Measurements from ENCODE around the gene PCGF6. TPM values are rescaled to one million over a fixed set of nuclear protein-coding genes. Genes with fewer than 3 reads are reported as not detected.

Gene PCGF6
- polyA plus RNA-seq, 3 donors from 2014 or later: 7.5 to 11.6 (median 9.1) TPM

DNA sequence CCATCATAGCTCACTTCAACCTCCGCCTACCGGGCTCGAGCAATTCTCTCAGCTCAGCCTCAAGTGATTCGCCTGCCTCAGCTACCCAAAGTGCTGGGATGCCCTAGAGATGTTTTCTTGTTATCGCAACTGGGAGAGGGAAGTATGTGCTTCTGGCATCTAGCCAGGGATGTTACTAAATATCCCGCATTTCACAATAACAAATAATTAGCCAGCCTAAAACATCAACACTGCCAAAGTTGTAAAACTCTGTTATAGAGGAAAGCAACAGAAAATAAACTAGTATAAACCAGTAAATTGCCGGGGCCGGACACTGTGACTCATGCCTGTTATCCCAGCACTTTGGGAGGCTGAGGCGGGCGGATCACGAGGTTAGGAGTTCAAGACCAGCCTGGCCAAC lies 66.8 kb downstream of the PCGF6 start:
- H3K36me3 Mint-ChIP-seq: peaks cover 0 to 1% (median 0%) of the 10 kb centered on the region in 3 donors
- H3K27ac Mint-ChIP-seq: no peak overlapping the region
- H3K9me3 Mint-ChIP-seq: peaks cover 0 to 3% (median 0%) of the 10 kb centered on the region in 6 donors
- H3K4me1 Mint-ChIP-seq: no peaks in the 10 kb centered on the region
- H3K4me3 Mint-ChIP-seq: no peak overlapping the region
- no peak for DNase-seq
- peaks cover 17 to 25% (median 21%) of the 10 kb centered on the region in 3 donors for H3K27me3 Mint-ChIP-seq (ENCODE audit: low read depth in 3 of 3)

DNA sequence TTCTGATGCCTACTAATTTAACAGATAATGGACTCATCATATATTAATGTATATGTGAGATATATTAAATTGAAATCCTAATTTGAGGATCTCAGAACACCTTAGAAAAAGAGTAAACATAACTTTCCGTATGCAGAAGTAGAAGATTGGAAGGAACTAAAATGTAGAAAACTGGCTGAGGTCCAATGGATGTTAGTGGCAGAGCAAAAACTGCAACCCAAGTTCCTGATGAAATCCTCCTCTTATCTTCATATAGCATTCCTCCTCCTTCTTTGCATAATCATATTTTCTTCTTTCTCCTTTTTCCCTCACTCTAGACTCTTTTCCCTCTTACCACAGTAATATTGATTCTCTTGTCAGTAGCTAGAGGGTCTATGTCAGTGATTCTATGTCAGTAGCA lies 68.0 kb downstream of the PCGF6 start:
- Mint-ChIP-seq H3K27ac (no peak overlapping the region), H3K36me3 (peaks cover 0 to 7% (median 0%) of the 10 kb centered on the region in 3 donors), H3K9me3 (peaks cover 0 to 7% (median 3%) of the 10 kb centered on the region in 6 donors), H3K4me3 (no peak overlapping the region), H3K27me3 (ENCODE audit: low read depth in 3 of 3) (peaks cover 22 to 28% (median 23%) of the 10 kb centered on the region in 3 donors), H3K4me1 (peaks cover 3 to 6% of the 10 kb centered on the region in 2 donors)
- no peak for DNase-seq

DNA sequence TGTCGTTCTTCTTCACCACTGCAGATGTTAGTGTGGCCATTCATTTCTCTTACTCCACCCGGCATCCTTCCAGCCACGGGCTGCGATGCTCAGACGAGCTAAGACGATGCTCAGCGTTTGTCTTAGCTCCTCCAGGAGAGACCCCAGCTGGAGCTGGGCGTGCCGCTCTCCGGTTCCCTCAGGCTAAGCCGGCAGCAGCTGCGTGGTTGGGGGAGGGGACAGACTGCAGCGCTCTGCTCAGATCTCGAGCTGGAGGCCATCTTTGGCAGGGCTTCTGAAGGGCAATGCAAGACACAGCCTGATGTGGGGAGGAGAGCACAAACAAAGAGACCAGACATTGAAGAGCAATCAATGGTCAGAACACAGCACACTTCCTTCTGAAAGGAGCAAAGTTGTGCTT lies 69.2 kb downstream of the PCGF6 start:
- H3K27ac Mint-ChIP-seq: no peak overlapping the region
- H3K4me1 Mint-ChIP-seq: peaks cover 3 to 6% of the 10 kb centered on the region in 2 donors
- H3K9me3 Mint-ChIP-seq: peaks cover 0 to 7% (median 3%) of the 10 kb centered on the region in 6 donors
- H3K27me3 Mint-ChIP-seq (ENCODE audit: low read depth in 3 of 3): peaks cover 22 to 28% (median 24%) of the 10 kb centered on the region in 3 donors
- no peak for DNase-seq
- no peak overlapping the region for H3K4me3 Mint-ChIP-seq
- peaks cover 0 to 7% (median 0%) of the 10 kb centered on the region in 3 donors for H3K36me3 Mint-ChIP-seq

DNA sequence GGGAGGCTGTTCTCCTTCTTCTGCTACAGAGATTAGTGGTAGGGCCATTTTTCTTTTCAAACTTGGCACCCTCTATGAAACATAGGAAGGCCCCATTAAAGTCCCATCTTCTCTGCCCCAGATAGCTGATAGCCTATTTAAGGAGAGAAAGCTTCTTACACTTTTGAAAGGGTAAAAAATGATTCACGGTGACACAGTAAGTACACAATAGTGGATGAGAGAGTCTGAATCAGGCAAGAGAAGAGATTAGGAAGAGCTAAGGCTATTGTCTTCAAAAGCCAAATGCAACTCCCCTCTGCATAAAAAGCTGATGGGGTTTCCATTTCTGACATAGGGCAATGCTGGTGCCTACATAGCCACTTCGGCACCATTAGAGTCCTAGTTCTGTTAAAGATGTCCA lies 70.4 kb downstream of the PCGF6 start:
- no peak overlapping the region for H3K27ac Mint-ChIP-seq
- DNase-seq: no peak
- peaks cover 0 to 7% (median 0%) of the 10 kb centered on the region in 3 donors for H3K36me3 Mint-ChIP-seq
- peaks cover 3 to 6% of the 10 kb centered on the region in 2 donors for H3K4me1 Mint-ChIP-seq
- H3K4me3 Mint-ChIP-seq: no peak overlapping the region
- H3K9me3 Mint-ChIP-seq: peaks cover 0 to 8% (median 5%) of the 10 kb centered on the region in 6 donors
- peaks cover 24 to 33% (median 33%) of the 10 kb centered on the region in 3 donors for H3K27me3 Mint-ChIP-seq (ENCODE audit: low read depth in 3 of 3)

DNA sequence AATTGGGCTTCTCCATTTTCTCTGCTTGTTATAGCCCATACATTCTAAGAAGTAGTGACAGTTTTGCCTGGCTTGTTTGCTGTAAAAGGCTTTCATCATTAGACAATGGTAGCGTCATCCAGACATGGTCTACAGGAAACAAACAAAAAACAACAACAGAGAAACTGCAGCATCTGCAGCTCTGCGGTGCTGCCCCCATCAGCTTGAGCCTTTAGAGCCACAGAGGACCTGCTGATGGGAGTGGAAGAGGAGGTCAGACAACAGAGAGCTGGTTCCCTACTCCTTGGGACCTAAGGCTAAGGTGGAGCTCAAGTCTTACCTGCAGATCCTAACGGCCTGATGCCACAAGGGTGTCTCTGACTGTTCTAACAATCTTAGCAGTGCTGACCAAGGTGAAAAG lies 70.9 kb downstream of the PCGF6 start:
- H3K36me3 Mint-ChIP-seq: peaks cover 0 to 7% (median 0%) of the 10 kb centered on the region in 3 donors
- peaks cover 0 to 8% (median 5%) of the 10 kb centered on the region in 6 donors for H3K9me3 Mint-ChIP-seq
- no peak overlapping the region for H3K4me3 Mint-ChIP-seq
- no peak overlapping the region for H3K27ac Mint-ChIP-seq
- no peak for DNase-seq
- peaks cover 24 to 38% (median 36%) of the 10 kb centered on the region in 3 donors for H3K27me3 Mint-ChIP-seq (ENCODE audit: low read depth in 3 of 3)
- H3K4me1 Mint-ChIP-seq: peaks cover 3 to 6% of the 10 kb centered on the region in 2 donors

DNA sequence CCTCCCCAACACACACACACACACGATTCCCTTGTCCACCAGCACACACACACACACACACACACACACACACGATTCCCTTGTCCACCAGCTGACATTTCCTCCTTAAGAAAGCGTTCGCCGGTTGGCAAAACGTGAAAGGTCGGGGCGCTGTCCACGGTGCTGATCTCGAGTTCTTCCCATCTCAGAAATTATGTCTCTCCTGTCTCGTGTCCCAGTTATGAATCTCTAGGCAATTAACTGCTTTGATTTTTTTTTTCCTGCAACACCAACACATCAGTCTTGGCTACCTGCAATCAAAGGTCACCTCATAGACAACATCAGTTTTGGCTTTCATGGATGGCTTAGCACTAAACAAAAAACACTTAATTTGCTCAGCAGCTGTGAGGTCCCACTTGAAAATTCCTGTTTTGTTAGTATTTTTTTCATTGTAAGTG lies 72.1 kb downstream of the PCGF6 start:
- peak in 2 of 3 donors; percentile 10 to 14 for DNase-seq
- Mint-ChIP-seq H3K27ac (no peak overlapping the region), H3K27me3 (ENCODE audit: low read depth in 3 of 3) (peaks cover 24 to 36% (median 33%) of the 10 kb centered on the region in 3 donors), H3K4me1 (peaks cover 3 to 6% of the 10 kb centered on the region in 2 donors), H3K9me3 (peaks cover 0 to 8% (median 5%) of the 10 kb centered on the region in 6 donors), H3K36me3 (peaks cover 0 to 7% (median 0%) of the 10 kb centered on the region in 3 donors), H3K4me3 (peak overlapping the region in 3 of 5 donors; percentile 49 to 56 (median 54))

DNA sequence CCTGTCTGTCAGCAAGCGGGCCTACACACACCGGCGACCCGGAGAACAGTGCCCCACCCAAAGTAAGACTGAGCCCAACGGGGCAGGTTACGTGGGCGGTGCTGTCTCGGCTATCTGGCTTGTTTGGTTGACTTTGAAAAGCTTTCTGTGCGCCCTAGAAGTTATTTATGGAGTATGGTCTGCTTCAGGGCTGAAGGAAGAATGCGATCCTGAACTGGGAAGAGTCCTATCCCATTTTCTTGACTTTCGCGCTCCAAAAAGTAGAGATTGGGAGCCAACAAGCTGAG lies 72.5 kb downstream of the PCGF6 start:
- Mint-ChIP-seq H3K4me3 (no peak overlapping the region), H3K27me3 (ENCODE audit: low read depth in 3 of 3) (peaks cover 24 to 36% (median 35%) of the 10 kb centered on the region in 3 donors), H3K36me3 (peaks cover 0 to 7% (median 0%) of the 10 kb centered on the region in 3 donors), H3K9me3 (peaks cover 0 to 8% (median 5%) of the 10 kb centered on the region in 6 donors), H3K27ac (no peak overlapping the region), H3K4me1 (peaks cover 3 to 6% of the 10 kb centered on the region in 2 donors)
- no peak for DNase-seq

DNA sequence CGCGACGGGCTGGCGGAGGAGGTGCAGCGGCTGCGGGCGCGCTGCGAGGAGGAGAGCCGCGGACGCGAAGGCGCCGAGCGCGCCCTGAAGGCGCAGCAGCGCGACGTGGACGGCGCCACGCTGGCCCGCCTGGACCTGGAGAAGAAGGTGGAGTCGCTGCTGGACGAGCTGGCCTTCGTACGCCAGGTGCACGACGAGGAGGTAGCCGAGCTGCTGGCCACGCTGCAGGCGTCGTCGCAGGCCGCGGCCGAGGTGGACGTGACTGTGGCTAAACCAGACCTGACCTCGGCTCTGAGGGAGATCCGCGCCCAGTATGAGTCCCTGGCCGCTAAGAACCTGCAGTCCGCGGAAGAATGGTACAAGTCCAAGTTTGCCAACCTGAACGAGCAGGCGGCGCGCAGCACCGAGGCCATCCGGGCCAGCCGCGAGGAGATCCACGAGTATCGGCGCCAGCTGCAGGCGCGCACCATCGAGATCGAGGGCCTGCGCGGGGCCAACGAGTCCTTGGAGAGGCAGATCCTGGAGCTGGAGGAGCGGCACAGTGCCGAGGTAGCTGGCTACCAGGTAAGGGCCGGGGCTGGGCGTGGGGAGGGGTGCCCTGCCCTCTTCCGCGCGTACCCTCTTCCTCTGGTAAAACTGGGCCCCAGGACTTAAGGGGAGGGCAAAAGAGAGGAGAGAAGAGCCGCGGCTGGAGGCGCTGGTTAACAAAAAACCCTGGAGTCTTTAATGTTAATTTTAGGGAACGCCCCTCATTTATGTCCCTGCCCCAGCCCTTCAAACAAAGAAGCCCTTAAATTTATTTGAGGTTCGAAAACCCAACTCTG lies 73.0 kb downstream of the PCGF6 start:
- peaks cover 3 to 6% of the 10 kb centered on the region in 2 donors for H3K4me1 Mint-ChIP-seq
- peaks cover 0 to 8% (median 5%) of the 10 kb centered on the region in 6 donors for H3K9me3 Mint-ChIP-seq
- H3K27ac Mint-ChIP-seq: no peak overlapping the region
- no peak for DNase-seq
- peaks cover 0 to 7% (median 0%) of the 10 kb centered on the region in 3 donors for H3K36me3 Mint-ChIP-seq
- H3K4me3 Mint-ChIP-seq: no peak overlapping the region
- peaks cover 24 to 35% (median 33%) of the 10 kb centered on the region in 3 donors for H3K27me3 Mint-ChIP-seq (ENCODE audit: low read depth in 3 of 3)

DNA sequence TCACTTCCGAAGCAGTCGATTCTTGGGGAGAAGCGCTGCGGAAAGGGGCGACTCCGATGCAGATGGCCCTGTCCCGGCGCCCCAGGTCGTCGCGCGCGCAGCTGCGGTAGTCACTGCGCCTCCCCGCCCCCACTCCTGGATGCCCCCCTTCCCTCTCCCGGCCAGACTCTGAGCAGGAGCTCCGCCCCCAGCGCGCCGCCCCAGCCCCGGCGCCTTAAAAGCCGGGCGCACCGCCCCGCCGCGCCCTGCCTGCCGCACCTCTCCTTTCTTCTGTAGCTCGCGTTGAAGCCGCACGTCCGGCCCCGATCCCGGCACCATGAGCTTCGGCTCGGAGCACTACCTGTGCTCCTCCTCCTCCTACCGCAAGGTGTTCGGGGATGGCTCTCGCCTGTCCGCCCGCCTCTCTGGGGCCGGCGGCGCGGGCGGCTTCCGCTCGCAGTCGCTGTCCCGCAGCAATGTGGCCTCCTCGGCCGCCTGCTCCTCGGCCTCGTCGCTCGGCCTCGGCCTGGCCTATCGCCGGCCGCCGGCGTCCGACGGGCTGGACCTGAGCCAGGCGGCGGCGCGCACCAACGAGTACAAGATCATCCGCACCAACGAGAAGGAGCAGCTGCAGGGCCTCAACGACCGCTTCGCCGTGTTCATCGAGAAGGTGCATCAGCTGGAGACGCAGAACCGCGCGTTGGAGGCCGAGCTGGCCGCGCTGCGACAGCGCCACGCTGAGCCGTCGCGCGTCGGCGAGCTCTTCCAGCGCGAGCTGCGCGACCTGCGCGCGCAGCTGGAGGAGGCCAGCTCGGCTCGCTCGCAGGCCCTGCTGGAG lies 73.8 kb downstream of the PCGF6 start, which contains the start of gene INA:
Gene INA, plus strand, starts transcription at position 243 of the 817 bp plus-strand sequence. Its CDS starts 74 bp downstream, at position 317.
- Mint-ChIP-seq H3K4me3 (no peak within 1 kb of the TSS), H3K4me1 (peaks cover 3 to 6% of the 10 kb centered on the region in 2 donors), H3K36me3 (peaks cover 0 to 7% (median 0%) of the 10 kb centered on the region in 3 donors), H3K27ac (no peak within 1 kb of the TSS), H3K9me3 (peaks cover 0 to 8% (median 5%) of the 10 kb centered on the region in 6 donors), H3K27me3 (ENCODE audit: low read depth in 3 of 3) (peaks cover 22 to 35% (median 35%) of the 10 kb centered on the region in 3 donors)
- no peak for DNase-seq

DNA sequence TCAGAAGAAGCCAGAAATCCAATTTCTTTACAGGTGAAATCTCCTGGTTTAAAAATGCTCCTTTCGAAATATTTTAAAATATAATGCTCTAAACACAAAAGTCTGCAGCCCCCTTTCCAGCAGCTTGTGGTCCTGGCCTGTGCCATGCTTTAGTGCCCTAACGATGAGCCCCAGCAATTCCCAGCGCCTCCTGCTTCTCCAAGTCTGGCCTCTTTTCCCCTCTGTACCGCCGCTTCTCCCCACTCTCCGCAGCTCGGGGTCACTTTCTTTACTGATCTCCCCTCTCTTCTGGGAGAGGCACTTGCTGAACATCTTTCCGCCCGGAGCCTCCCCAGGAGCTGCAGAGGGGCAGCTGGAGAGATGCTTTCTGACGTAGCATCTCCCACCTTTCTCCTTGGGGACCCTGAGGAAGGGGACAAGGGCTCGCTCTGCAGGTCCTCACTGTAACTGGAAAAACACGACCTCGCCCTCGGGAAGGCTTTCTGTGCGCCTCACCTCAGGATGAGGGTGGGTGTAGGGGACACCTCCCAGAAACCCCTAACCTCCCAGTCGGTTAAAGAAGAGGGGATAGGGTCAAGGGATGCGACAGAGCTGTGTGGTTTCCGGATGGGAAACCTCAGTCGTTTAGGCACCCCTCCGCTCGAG lies 74.6 kb downstream of the PCGF6 start:
- H3K4me1 Mint-ChIP-seq: peaks cover 3 to 6% of the 10 kb centered on the region in 2 donors
- H3K9me3 Mint-ChIP-seq: peaks cover 0 to 8% (median 5%) of the 10 kb centered on the region in 6 donors
- no peak for DNase-seq
- H3K27ac Mint-ChIP-seq: no peak overlapping the region
- peaks cover 21 to 35% (median 34%) of the 10 kb centered on the region in 3 donors for H3K27me3 Mint-ChIP-seq (ENCODE audit: low read depth in 3 of 3)
- H3K36me3 Mint-ChIP-seq: peaks cover 0 to 7% (median 0%) of the 10 kb centered on the region in 3 donors
- H3K4me3 Mint-ChIP-seq: no peak overlapping the region

DNA sequence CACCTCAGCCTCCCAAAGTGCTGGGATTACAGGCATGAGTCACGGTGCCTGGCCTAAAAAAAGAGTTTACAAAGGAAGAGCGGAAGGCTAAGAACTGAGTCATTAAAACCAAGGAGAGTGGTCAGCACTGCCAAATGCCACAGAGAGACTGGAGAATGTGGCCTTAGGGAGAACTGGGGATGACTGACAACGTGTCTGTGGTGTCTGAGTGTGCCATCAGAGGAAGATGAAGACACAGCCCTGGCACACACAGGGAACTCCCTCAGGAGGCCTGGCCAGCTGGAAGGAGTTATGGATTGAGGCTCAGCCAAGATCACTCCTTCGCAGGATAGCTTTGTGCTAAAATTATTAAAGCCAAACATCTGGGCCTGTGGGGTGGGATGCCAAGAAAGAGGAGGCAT lies 77.9 kb downstream of the PCGF6 start:
- H3K36me3 Mint-ChIP-seq: no peaks in the 10 kb centered on the region
- H3K27me3 Mint-ChIP-seq (ENCODE audit: low read depth in 3 of 3): peaks cover 6 to 20% (median 19%) of the 10 kb centered on the region in 3 donors
- no peak for DNase-seq
- no peaks in the 10 kb centered on the region for H3K4me1 Mint-ChIP-seq
- H3K27ac Mint-ChIP-seq: no peak overlapping the region
- peaks cover 0 to 5% (median 0%) of the 10 kb centered on the region in 6 donors for H3K9me3 Mint-ChIP-seq
- H3K4me3 Mint-ChIP-seq: no peak overlapping the region

DNA sequence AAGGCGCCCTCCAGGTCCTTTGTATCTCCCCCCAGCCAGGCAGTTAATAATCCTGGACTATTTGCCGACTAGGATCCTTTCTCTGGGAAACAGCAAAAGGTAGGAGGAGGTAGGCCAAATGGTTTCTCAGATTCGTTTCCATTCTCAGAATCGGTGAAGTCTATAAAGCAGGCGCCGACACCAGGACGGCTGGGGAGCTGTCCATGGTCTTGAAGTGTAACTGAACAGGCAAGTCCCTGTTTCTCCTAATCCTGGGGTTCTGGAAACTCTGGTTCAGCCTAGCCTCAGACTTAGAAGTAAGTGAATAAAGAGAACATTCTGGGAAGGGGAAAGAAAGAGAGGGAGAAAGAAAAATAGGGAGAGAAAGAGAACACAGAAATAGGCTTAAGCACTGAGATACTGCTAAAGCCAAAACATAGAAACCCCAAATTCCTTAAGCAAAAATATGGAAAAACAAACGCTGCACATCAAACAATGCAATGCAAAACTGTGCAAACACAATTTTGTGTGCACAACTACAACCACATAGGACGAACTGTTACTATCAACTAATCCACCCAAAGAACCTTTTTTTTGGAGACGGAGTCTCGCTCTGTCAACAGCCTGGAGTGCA lies 85.1 kb downstream of the PCGF6 start:
- DNase-seq: peak in 1 of 3 donors; percentile 26
- Mint-ChIP-seq H3K27me3 (ENCODE audit: low read depth in 3 of 3) (peaks cover 3 to 18% (median 6%) of the 10 kb centered on the region in 3 donors), H3K4me1 (no peaks in the 10 kb centered on the region)

DNA sequence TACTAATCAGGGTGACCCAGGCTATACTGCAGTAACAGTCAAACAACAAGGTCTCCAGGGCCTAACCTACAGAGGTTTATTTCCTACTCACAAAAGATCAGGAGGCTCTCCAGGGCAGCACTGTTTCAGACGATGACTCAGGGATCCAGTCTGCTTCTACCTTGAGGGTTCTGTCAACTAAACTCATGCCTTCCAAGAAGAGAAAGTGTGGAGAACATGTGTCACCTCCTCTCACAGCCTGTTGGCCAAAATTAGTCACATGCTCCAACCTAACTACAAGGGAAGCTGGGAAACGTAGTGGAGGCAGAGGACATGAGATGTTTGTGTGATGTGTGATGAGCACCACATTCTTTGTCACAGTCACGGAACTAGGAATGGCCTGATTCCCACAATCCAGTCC lies 88.7 kb downstream of the PCGF6 start:
- Mint-ChIP-seq H3K4me3 (no peak overlapping the region), H3K27ac (no peak overlapping the region), H3K9me3 (peaks cover 0 to 3% (median 0%) of the 10 kb centered on the region in 6 donors), H3K4me1 (no peaks in the 10 kb centered on the region), H3K27me3 (ENCODE audit: low read depth in 3 of 3) (peaks cover 6 to 21% (median 8%) of the 10 kb centered on the region in 3 donors), H3K36me3 (no peaks in the 10 kb centered on the region)
- DNase-seq: no peak

More for the DNA sequence above, 85.1 kb downstream of the PCGF6 start:
- Mint-ChIP-seq H3K9me3 (peaks cover 0 to 3% (median 0%) of the 10 kb centered on the region in 6 donors), H3K36me3 (no peaks in the 10 kb centered on the region), H3K27ac (no peak overlapping the region), H3K4me3 (no peak overlapping the region)
